ENCODE data around the gene CHIA.
A peak's percentile ranks its signal among the peaks of the same experiment; 100 is the strongest.

The CHIA gene

DNA sequence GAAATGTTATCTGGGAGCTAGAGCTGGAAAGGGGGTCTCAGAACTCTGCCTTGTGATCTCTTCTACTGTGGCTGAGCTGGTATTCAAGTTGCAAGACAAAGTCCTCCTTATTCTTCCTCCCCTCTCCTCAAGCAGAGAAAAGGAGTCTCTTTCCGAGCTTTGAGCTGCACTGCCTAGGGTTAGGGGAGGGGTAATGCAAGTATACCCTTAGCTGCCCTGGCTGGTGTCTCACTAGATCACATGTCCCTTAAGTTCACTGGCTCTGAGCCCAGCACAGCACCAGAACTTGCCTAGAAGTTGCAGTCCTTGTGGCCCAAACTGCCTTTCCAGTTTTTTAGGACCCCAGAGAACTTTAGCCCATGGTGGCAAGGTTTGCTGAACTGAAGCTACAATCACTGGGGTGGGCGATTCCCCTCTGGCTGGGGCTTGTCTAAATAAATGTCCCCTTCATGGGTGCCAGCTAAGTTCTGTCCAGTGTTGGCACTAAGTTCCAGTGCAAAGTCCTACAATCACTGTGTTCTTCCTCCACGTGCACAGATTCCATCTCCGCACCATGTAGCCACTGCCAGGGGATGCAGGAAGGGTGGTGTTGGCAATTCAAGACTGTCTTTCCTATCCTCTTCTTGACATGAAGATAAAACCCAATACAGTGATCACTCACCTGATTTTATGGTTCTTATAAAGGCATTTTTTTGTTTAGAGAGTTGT, 22.7 kb upstream of the CHIA start:
- Histone ChIP-seq H3K27ac (ENCODE audit: low read depth, low read length) (no peak overlapping the region), H3K4me3 (ENCODE audit: low read depth in 1 of 2, low read length in 2 of 2) (no peak overlapping the region), H3K27me3 (ENCODE audit: control insufficient read depth in 1 of 2, insufficient read depth in 2 of 2, low read length in 2 of 2) (peaks cover 20 to 25% of the 10 kb centered on the region in 2 donors), H3K36me3 (ENCODE audit: control insufficient read depth in 1 of 2, insufficient read depth in 2 of 2, low read length in 2 of 2) (no peaks in the 10 kb centered on the region), H3K9me3 (ENCODE audit: control insufficient read depth in 1 of 2, low read length in 2 of 2) (no peaks in the 10 kb centered on the region), H3K4me1 (ENCODE audit: control insufficient read depth in 1 of 2, insufficient read depth in 2 of 2, low read length in 2 of 2) (no peaks in the 10 kb centered on the region), H3K9ac (ENCODE audit: low read depth in 1 of 2, low read length in 2 of 2) (no peak overlapping the region)

DNA sequence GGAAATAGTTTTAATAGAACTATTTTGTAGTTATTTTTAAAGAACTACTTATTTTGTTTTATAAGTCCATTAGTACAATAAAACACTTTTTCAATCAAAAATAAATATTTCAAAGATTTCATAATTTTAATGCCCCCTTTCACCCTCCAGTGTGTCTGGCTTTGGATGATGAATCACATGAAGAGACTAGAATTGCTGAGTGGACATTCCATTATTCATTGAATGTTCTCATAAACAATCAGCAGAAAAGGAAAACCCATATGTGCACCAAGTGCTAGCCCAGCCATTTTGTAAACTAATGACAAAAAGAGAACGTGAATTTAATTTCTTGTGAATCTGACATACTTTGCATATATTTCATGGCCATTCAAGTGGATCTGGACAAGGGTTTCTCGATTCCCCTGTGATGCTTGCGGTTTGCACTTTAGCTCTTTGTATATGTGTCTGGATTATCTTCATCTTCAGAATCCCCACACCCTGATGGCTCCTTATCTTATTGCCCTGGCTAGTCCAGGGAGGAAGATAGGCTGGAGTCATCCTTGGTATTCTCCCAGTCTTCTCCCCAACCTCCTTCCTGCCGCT, 20.7 kb upstream of the CHIA start:
- H3K9me3 ChIP-seq (ENCODE audit: control insufficient read depth in 1 of 2, low read length in 2 of 2), result no peaks in the 10 kb centered on the region
- peaks cover 20 to 25% of the 10 kb centered on the region in 2 donors for H3K27me3 ChIP-seq (ENCODE audit: control insufficient read depth in 1 of 2, insufficient read depth in 2 of 2, low read length in 2 of 2)
- H3K4me1 ChIP-seq (ENCODE audit: control insufficient read depth in 1 of 2, insufficient read depth in 2 of 2, low read length in 2 of 2), result no peaks in the 10 kb centered on the region
- H3K36me3 ChIP-seq (ENCODE audit: control insufficient read depth in 1 of 2, insufficient read depth in 2 of 2, low read length in 2 of 2), result no peaks in the 10 kb centered on the region
- H3K27ac ChIP-seq (ENCODE audit: low read depth, low read length), result no peak overlapping the region
- H3K4me3 ChIP-seq (ENCODE audit: low read depth in 1 of 2, low read length in 2 of 2), result no peak overlapping the region
- no peak overlapping the region for H3K9ac ChIP-seq (ENCODE audit: low read depth in 1 of 2, low read length in 2 of 2)

DNA sequence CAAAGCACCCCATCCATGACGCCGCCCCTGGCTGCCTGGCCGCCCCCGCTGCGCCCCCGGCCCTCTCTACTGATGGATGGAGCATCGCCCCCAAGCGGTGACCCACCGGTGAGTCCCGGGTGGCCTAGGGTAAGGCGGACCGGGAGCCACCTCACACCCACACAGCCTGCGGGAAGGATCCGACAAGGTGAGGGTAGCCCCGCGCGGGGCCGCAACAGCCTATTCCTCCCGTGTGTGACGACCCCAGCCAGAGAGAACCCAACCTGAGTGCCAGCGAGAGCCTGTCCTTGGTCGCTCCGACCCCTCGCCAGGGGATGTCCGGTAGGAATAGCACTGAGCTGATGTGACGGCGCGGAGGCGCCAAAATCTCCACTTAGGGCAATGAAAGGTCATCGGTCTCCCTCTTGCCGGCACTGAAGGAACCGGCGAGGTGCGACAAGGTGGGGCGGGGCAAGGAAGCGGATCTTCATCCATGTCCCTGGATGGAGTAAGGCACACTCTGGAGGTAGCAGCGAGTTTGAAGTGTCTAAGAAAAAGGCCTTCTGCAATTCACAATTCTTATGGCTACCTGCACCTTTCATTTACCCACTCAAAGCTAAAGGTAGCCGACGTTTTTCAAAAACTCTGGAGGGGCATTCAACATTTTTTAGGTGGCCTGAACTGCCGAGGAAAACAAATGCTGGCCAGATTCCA, 19.7 kb upstream of the CHIA start:
- Histone ChIP-seq H3K4me1 (ENCODE audit: control insufficient read depth in 1 of 2, insufficient read depth in 2 of 2, low read length in 2 of 2) (no peaks in the 10 kb centered on the region), H3K9me3 (ENCODE audit: control insufficient read depth in 1 of 2, low read length in 2 of 2) (no peaks in the 10 kb centered on the region), H3K4me3 (ENCODE audit: low read depth in 1 of 2, low read length in 2 of 2) (peak overlapping the region in 1 of 2 donors; percentile 8), H3K27ac (ENCODE audit: low read depth, low read length) (no peak overlapping the region), H3K9ac (ENCODE audit: low read depth in 1 of 2, low read length in 2 of 2) (no peak overlapping the region), H3K36me3 (ENCODE audit: control insufficient read depth in 1 of 2, insufficient read depth in 2 of 2, low read length in 2 of 2) (no peaks in the 10 kb centered on the region), H3K27me3 (ENCODE audit: control insufficient read depth in 1 of 2, insufficient read depth in 2 of 2, low read length in 2 of 2) (peaks cover 20 to 25% of the 10 kb centered on the region in 2 donors)

DNA sequence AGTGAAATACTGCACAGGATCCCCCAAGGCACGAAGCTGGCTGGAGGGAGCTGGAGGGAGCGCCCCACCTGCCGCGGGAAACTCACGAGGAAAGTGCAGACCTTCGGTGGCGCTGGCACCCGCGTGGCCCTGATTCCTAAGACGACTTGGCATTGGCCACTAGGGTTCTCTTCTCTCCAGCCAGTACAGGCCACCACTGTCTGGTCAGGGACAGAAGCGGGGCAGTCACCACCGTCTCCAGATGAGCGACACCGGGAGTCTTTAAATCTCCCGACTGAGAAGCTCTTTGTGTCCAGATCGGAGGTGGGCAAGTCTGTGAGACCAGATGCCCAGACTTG, 19.2 kb upstream of the CHIA start:
- Histone ChIP-seq H3K4me3 (ENCODE audit: low read depth in 1 of 2, low read length in 2 of 2) (no peak overlapping the region), H3K9me3 (ENCODE audit: control insufficient read depth in 1 of 2, low read length in 2 of 2) (no peaks in the 10 kb centered on the region), H3K27me3 (ENCODE audit: control insufficient read depth in 1 of 2, insufficient read depth in 2 of 2, low read length in 2 of 2) (peaks cover 20 to 25% of the 10 kb centered on the region in 2 donors)

DNA sequence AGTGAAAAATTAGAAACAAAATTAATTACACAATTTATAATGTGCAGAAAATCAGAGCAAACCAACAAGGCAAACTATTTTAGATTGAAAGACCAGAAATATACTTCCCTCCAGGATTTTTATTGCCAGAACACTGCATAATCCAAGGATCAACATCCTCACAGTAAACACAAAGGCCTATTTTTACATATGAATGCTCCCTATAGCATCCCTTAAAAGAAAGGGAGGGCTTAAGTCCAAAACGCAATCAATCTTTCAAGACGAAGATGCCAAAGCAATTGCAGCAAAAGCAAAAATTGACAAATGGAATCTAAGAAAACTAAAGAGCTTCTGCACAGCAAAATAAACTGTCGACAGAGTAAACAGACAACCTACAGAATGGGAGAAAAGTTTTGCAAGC, 18.6 kb upstream of the CHIA start:
- H3K9ac ChIP-seq (ENCODE audit: low read depth in 1 of 2, low read length in 2 of 2), result no peak overlapping the region

More for the DNA sequence above, 19.2 kb upstream of the CHIA start:
- H3K36me3 ChIP-seq (ENCODE audit: control insufficient read depth in 1 of 2, insufficient read depth in 2 of 2, low read length in 2 of 2), result no peaks in the 10 kb centered on the region
- no peak overlapping the region for H3K9ac ChIP-seq (ENCODE audit: low read depth in 1 of 2, low read length in 2 of 2)
- no peak overlapping the region for H3K27ac ChIP-seq (ENCODE audit: low read depth, low read length)
- H3K4me1 ChIP-seq (ENCODE audit: control insufficient read depth in 1 of 2, insufficient read depth in 2 of 2, low read length in 2 of 2), result no peaks in the 10 kb centered on the region

DNA sequence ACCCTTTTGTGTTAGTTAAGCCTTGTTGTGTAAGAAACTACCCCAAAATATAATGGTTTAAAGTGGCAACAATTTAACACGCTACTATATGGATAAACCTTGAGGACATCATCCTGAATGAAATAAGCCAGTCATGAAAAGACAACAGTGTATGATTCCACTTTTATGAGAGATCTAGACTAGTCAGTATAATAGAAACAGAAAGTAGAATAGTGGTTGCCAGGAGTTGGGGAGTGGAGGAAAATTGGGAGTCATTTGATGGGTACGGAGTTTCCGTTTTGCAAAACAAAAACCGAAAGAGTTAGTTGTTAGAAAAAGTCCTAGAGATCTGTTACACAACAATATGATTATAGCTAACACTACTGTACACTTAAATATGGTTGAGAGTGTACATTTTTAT, 16.0 kb upstream of the CHIA start:
- H3K27ac ChIP-seq (ENCODE audit: low read depth, low read length), result no peak overlapping the region
- no peaks in the 10 kb centered on the region for H3K4me1 ChIP-seq (ENCODE audit: control insufficient read depth in 1 of 2, insufficient read depth in 2 of 2, low read length in 2 of 2)
- H3K27me3 ChIP-seq (ENCODE audit: control insufficient read depth in 1 of 2, insufficient read depth in 2 of 2, low read length in 2 of 2), result peaks cover 20 to 25% of the 10 kb centered on the region in 2 donors
- H3K9ac ChIP-seq (ENCODE audit: low read depth in 1 of 2, low read length in 2 of 2), result no peak overlapping the region
- H3K4me3 ChIP-seq (ENCODE audit: low read depth in 1 of 2, low read length in 2 of 2), result no peak overlapping the region
- no peaks in the 10 kb centered on the region for H3K36me3 ChIP-seq (ENCODE audit: control insufficient read depth in 1 of 2, insufficient read depth in 2 of 2, low read length in 2 of 2)
- no peaks in the 10 kb centered on the region for H3K9me3 ChIP-seq (ENCODE audit: control insufficient read depth in 1 of 2, low read length in 2 of 2)

More for the DNA sequence above, 18.6 kb upstream of the CHIA start:
- Histone ChIP-seq H3K27ac (ENCODE audit: low read depth, low read length) (no peak overlapping the region), H3K36me3 (ENCODE audit: control insufficient read depth in 1 of 2, insufficient read depth in 2 of 2, low read length in 2 of 2) (no peaks in the 10 kb centered on the region), H3K27me3 (ENCODE audit: control insufficient read depth in 1 of 2, insufficient read depth in 2 of 2, low read length in 2 of 2) (peaks cover 20 to 25% of the 10 kb centered on the region in 2 donors), H3K4me1 (ENCODE audit: control insufficient read depth in 1 of 2, insufficient read depth in 2 of 2, low read length in 2 of 2) (no peaks in the 10 kb centered on the region), H3K9me3 (ENCODE audit: control insufficient read depth in 1 of 2, low read length in 2 of 2) (no peaks in the 10 kb centered on the region), H3K4me3 (ENCODE audit: low read depth in 1 of 2, low read length in 2 of 2) (no peak overlapping the region)

DNA sequence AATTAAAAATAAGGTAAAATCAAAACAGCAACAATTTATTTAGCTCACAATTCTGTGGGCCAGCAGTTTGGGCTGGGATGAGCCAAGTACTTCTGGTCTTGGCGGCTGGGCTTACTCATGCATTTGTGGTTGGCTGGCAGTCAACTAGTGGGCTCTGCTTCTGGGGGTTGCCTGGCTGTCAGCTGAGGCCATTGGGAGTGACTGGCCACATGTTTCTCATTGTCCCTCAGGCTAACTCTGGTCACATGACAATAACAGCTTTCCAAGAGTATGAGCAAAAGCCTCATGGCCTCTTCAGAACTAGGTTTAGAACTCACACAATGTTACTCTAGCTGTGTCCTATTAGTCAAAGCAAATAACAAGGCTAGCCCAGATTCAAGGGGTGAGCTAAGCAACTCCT, 15.6 kb upstream of the CHIA start:
- no peak overlapping the region for H3K27ac ChIP-seq (ENCODE audit: low read depth, low read length)
- no peak overlapping the region for H3K9ac ChIP-seq (ENCODE audit: low read depth in 1 of 2, low read length in 2 of 2)

DNA sequence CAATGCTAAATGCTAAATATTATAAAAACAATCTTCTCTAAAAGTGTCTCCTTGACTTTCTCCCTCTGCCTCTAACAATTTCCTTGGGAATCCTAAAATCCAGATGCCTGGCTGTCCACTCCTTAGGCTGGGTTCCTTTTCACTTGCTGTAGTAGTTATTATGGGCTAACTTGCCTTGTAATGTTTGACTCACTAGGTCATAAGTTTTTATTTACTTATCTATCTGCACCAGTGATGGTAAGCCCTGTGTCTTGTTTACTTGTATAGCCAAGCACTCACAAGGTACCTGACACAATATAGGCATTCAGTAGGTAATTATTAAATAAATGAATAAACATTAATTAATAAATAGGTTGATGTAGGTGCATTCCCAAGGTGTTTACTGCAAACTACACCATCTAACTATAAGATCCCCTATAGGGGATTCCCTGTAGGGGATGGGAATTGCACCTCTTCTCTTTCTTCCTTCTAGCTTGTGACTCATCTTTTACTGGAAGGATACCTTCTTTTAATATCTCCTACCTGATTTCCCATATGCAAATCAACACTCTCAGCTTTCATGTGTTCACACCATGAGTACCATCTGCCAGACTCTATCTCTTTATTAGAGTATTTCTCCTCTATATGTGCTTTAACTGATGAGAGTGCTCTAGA, 14.7 kb upstream of the CHIA start:
- H3K36me3 ChIP-seq (ENCODE audit: control insufficient read depth in 1 of 2, insufficient read depth in 2 of 2, low read length in 2 of 2), result no peaks in the 10 kb centered on the region
- H3K4me1 ChIP-seq (ENCODE audit: control insufficient read depth in 1 of 2, insufficient read depth in 2 of 2, low read length in 2 of 2), result no peaks in the 10 kb centered on the region
- no peak overlapping the region for H3K4me3 ChIP-seq (ENCODE audit: low read depth in 1 of 2, low read length in 2 of 2)
- no peak overlapping the region for H3K9ac ChIP-seq (ENCODE audit: low read depth in 1 of 2, low read length in 2 of 2)
- peaks cover 9 to 13% of the 10 kb centered on the region in 2 donors for H3K27me3 ChIP-seq (ENCODE audit: control insufficient read depth in 1 of 2, insufficient read depth in 2 of 2, low read length in 2 of 2)
- H3K9me3 ChIP-seq (ENCODE audit: control insufficient read depth in 1 of 2, low read length in 2 of 2), result no peaks in the 10 kb centered on the region
- H3K27ac ChIP-seq (ENCODE audit: low read depth, low read length), result no peak overlapping the region

More for the DNA sequence above, 15.6 kb upstream of the CHIA start:
- Histone ChIP-seq H3K4me3 (ENCODE audit: low read depth in 1 of 2, low read length in 2 of 2) (no peak overlapping the region), H3K9me3 (ENCODE audit: control insufficient read depth in 1 of 2, low read length in 2 of 2) (no peaks in the 10 kb centered on the region), H3K4me1 (ENCODE audit: control insufficient read depth in 1 of 2, insufficient read depth in 2 of 2, low read length in 2 of 2) (no peaks in the 10 kb centered on the region), H3K36me3 (ENCODE audit: control insufficient read depth in 1 of 2, insufficient read depth in 2 of 2, low read length in 2 of 2) (no peaks in the 10 kb centered on the region), H3K27me3 (ENCODE audit: control insufficient read depth in 1 of 2, insufficient read depth in 2 of 2, low read length in 2 of 2) (peaks cover 18 to 22% of the 10 kb centered on the region in 2 donors)

DNA sequence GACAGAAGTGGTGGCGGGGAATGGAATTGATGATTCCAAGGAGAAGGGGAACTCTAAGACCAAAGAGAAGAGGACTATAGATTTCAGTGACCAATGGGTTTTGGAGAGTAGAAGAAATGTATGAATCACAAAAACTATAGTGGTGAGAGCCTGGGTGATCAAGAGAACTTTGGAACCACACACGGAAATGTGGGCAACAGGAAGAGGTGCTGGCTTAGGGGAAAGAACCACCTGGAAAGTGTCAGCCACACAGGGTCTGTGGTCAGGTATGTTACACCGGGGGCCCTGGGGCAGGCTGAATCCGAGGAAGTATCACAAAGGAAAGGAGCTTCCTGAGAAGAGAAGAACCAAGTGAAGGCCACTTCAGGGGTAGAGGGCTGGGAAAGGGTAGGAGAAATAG, 11.5 kb upstream of the CHIA start:
- no peaks in the 10 kb centered on the region for H3K27me3 ChIP-seq (ENCODE audit: control insufficient read depth in 1 of 2, insufficient read depth in 2 of 2, low read length in 2 of 2)
- H3K9ac ChIP-seq (ENCODE audit: low read depth in 1 of 2, low read length in 2 of 2), result no peak overlapping the region
- H3K9me3 ChIP-seq (ENCODE audit: control insufficient read depth in 1 of 2, low read length in 2 of 2), result no peaks in the 10 kb centered on the region
- H3K4me3 ChIP-seq (ENCODE audit: low read depth in 1 of 2, low read length in 2 of 2), result no peak overlapping the region
- no peaks in the 10 kb centered on the region for H3K4me1 ChIP-seq (ENCODE audit: control insufficient read depth in 1 of 2, insufficient read depth in 2 of 2, low read length in 2 of 2)
- no peak overlapping the region for H3K27ac ChIP-seq (ENCODE audit: low read depth, low read length)
- H3K36me3 ChIP-seq (ENCODE audit: control insufficient read depth in 1 of 2, insufficient read depth in 2 of 2, low read length in 2 of 2), result no peaks in the 10 kb centered on the region

DNA sequence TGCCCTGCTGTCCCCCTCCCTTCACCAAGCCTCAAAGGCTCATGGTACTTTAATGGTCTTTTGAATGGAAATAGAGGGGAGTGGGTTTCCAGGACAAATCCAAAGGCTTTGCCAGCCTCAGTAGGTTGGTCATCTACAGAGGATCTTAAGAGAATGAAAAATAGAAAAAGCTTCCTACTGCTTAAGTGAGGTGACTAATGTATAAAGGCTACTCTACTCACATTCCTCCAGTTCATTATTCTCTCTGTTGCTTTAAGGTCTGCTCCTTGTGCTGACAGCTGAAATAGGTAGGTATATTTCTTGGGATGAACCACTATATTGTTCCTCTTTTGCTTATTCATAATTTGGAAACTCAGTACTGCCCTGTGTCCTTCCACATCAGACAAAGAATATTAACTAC, 10.4 kb upstream of the CHIA start:
- Histone ChIP-seq H3K4me1 (ENCODE audit: control insufficient read depth in 1 of 2, insufficient read depth in 2 of 2, low read length in 2 of 2) (no peaks in the 10 kb centered on the region), H3K4me3 (ENCODE audit: low read depth in 1 of 2, low read length in 2 of 2) (no peak overlapping the region), H3K36me3 (ENCODE audit: control insufficient read depth in 1 of 2, insufficient read depth in 2 of 2, low read length in 2 of 2) (no peaks in the 10 kb centered on the region), H3K27me3 (ENCODE audit: control insufficient read depth in 1 of 2, insufficient read depth in 2 of 2, low read length in 2 of 2) (no peaks in the 10 kb centered on the region), H3K27ac (ENCODE audit: low read depth, low read length) (no peak overlapping the region), H3K9me3 (ENCODE audit: control insufficient read depth in 1 of 2, low read length in 2 of 2) (no peaks in the 10 kb centered on the region), H3K9ac (ENCODE audit: low read depth in 1 of 2, low read length in 2 of 2) (no peak overlapping the region)
